Stimulated activated naive CD4-positive, alpha-beta T cell (primary cell): ENCODE data around the gene SCARB1.
"Not testable (repeated sequence)": the region's sequence is repeated elsewhere in the genome, so short reads cannot be mapped to it uniquely, and the experiment has no call there.

Experiments used
- DNase-seq, 6 experiments: peaks; one replicate each; lab custom pipeline; 2025; lab: John Stamatoyannopoulos, UW

Gene SCARB1, protein sequence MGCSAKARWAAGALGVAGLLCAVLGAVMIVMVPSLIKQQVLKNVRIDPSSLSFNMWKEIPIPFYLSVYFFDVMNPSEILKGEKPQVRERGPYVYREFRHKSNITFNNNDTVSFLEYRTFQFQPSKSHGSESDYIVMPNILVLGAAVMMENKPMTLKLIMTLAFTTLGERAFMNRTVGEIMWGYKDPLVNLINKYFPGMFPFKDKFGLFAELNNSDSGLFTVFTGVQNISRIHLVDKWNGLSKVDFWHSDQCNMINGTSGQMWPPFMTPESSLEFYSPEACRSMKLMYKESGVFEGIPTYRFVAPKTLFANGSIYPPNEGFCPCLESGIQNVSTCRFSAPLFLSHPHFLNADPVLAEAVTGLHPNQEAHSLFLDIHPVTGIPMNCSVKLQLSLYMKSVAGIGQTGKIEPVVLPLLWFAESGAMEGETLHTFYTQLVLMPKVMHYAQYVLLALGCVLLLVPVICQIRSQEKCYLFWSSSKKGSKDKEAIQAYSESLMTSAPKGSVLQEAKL

DNA sequence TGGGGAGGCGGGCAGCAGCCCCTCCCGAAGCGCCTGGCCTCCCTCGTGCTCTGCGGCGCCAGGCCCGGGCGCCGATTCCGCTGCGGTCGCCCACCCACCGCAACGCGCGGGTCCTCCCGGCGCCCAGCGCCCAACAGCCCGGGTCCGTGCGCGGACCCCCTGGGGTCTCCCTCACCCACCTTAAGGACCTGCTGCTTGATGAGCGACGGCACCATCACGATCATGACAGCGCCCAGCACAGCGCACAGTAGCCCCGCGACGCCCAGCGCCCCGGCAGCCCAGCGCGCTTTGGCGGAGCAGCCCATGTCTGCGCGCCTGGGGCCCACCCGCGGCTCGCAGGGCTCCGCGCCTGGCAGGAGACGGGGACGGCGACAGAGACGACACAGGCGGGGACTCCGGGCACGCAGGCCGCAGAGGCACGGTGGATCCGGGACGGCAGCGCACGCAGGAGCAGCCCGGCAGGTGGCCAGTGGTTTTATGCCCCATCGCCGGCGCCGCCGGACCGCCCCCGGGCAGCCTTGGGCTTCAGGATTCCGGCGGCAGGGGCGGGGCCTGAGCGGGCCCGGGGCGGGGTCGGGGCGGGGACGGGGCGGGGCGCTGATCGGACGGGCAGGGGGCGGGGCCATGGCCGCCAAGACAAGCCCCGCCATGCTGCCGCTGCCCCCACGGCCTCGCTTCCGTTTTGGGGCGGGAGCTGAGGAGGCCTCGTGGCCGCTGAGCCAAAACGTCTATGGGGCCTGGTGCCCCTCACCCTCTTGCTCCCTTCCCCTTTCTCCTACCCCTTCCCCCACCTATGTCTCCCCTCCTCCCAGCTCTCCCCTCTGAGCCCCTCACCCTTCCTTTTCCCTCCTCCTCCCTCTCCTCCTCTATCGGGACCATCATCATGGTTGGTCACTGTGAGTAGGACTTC lies at the start of gene SCARB1:
Gene SCARB1, minus strand, starts transcription at position 449 of the 910 bp plus-strand sequence. Its CDS starts 144 bp downstream, at position 305.
- DNase-seq, result peak; percentile 56 to 86 (median 78)

DNA sequence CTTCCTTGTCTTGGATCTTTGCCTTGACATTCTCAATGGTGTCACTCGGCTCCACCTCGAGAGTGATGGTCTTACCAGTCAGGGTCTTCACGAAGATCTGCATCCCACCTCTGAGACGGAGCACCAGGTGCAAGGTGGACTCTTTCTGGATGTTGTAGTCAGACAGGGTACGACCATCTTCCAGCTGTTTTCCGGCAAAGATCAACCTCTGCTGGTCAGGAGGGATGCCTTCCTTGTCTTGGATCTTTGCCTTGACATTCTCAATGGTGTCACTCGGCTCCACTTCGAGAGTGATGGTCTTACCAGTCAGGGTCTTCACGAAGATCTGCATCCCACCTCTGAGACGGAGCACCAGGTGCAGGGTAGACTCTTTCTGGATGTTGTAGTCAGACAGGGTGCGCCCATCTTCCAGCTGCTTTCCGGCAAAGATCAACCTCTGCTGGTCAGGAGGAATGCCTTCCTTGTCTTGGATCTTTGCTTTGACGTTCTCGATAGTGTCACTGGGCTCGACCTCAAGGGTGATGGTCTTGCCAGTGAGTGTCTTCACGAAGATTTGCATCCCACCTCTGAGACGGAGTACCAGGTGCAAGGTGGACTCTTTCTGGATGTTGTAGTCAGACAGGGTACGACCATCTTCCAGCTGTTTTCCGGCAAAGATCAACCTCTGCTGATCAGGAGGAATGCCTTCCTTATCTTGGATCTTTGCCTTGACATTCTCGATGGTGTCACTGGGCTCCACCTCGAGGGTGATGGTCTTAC lies 49.0 kb upstream of the SCARB1 start:
- DNase-seq, result not testable (repeated sequence)

DNA sequence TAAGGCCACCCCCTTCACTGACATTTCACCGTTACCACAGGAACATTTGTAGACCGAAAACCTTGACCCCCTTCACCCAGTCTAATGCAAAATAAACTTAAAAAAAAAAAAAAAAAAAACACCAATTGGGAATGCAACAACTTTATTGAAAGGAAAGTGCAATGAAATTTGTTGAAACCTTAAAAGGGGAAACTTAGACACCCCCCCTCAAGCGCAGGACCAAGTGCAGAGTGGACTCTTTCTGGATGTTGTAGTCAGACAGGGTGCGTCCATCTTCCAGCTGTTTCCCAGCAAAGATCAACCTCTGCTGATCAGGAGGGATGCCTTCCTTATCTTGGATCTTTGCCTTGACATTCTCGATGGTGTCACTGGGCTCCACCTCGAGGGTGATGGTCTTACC lies 47.9 kb upstream of the SCARB1 start:
- DNase-seq, result not testable (repeated sequence)

DNA sequence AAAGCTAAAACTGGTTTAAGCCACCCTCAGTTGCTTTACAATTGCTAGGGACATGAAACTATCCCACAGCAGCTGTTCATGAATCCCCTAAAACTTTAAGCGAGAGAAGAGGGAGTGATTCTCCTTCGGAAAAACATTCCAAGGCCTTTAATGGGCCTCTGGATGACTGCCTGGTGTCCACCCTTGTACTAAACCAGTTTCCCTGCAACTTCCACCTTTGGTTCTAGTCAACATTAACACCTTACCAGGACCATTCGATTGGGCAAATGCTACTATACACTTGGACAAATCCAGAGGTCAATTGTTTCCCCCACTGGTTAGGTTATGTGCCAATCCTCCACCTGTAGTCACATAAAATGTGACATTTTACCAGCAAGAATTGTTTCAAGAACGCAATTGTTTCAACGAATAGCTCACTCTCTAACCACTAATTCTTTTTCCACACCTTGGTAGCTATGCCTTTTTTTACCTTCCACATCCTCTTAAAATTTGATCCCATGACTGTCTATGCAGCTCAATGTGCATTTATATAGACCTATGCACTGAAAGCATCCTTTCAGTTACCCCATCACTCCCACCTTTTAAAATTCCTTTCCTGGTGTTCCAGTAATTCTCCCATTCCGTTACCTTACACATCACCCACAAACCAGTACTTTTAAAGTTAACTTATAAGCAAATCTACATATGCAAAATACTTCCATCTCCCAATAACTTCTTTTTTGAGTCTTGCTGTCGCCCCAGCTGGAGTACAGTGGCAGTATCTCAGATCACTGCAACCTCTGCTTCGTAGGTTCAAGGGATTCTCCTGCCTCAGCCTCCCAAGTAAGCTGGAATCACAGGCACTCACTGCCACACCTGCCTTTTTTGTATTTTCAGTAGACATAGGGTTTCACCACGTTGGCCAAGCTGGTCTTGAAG lies 47.2 kb upstream of the SCARB1 start:
- no peak for DNase-seq

DNA sequence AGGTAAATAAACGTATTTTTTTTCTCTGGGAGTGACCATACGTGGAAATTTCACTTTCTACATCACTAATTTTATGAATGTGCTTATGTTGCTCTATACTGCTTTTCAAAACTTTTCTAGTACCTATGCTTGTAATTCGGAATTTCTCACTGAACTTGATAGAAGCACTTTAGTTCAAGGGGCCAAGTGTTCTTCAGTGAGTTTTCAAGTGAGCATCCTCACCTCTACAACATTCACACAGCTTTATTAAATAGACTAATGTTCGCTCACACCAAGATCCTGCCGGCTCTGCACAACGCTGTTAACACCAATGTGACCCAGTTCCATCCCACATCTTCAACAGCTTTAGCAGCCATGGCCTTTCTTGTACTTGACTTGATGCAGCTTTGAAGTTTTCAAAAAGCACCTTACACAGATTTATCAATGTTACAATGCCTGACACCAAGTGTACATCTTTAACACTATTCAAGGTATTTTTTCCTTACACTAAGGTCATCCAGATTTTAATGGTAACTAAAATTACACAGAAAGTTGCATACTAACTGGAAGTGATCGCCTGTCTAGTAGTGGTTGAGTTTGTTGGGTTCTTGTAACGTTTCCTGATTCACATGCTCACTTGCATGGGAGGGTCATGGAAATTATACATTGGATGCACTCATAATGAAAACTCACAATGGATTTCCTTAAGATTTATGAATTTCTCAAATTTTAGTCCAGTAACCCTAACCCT lies 46.3 kb upstream of the SCARB1 start:
- DNase-seq, result no peak

DNA sequence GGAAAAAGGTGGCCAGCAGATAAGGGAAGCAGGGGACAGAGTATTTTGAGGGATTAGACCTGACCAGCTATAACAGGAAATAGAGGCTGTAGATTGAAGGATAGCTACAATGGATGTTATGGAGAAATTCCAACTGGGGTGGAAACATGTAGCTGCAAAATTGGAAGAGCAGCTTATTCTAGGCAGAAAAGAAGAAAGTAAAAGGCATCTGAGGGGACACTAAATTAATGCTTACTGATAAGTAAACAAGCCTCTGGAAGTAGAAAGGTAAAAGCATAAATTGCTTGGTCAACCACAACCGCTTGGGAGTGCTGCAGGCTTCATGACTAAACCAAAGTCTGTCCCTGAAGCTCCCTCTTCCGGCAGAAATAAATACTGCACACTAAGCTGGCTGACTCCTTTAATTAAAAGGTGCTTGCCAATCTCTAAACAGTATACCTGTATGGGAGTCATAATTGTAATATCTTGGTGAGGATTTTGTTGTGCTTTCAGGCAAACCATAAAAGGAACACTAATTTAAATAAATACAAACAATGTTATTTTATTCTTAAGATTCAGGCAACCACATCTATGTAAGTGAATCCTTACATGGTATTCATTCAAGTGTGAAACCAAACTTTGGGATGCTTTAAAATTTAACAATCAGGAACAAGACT lies 43.1 kb upstream of the SCARB1 start:
- DNase-seq, result no peak

DNA sequence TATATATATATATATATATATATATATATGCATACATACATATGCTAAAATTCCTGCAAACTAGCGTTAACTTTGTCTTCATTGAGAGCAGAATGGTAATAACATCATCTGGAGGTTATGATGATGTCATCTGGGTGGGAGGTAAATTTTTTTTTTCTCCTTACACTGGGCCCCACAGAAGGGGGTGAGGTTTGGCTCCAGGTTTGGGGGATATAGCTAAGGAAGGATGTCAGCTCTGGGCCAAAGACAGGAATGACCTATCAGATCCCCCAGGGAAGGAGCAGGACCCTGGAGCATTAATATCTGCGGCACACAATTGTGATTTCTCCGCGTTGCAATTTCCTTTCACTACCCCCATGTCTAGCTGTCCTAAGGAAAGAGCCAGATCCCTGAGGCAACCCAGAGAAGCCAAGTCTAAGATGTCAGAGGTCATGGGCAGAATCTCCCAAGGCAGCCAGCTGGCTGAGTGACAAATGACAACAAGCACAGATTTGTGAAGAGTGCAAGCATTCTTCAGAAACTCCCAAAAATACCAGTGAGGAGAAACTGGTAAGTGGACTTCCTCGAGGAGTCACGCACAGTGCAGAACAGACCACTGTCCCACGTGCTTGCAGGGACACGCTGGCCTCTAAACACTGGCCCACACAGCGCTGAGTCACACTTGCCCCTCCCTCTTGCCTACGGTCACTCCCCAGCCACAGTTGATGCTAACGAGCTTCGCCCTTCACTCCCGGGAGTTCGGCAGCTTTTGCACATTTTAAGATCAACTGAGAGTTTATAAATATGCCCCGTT lies 40.8 kb upstream of the SCARB1 start:
- no peak for DNase-seq

DNA sequence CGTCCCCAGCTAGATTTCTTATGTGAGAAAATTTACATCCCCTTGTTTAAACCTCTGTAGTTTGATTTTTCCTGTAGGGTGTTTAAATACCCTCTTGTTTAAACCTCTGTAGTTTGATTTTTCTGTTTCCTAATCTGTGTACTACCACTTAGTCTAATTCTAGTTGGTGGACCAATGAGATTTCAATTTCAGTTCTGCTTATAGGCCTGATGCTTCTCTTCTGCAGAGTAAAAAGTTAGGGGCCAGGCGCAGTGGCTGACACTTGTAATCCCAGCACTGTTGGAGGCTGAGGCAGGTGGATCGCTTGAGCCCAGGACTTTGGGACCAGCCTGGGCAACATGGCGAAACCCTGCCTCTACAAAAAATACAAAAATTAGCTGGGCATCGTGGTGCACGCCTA lies 39.3 kb upstream of the SCARB1 start:
- no peak for DNase-seq

DNA sequence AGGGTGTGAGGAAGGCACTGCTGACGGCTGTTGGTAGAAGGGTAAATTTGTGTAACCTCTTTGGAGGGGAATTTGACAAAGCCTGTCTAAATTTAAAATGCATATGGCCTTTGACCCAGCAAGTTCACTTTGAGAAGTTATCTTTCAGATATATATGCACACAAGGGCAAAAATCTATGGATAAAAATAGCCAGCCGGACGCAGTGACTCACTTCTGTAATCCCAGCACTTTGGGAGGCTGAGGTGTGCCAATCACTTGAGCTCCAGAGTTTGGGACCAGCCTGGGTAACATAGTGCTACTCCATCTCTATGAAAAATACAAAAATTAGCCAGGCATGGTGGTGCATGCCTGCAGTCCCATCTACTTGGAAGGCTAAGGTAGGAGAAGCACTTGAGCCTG lies 37.3 kb upstream of the SCARB1 start:
- no peak for DNase-seq

DNA sequence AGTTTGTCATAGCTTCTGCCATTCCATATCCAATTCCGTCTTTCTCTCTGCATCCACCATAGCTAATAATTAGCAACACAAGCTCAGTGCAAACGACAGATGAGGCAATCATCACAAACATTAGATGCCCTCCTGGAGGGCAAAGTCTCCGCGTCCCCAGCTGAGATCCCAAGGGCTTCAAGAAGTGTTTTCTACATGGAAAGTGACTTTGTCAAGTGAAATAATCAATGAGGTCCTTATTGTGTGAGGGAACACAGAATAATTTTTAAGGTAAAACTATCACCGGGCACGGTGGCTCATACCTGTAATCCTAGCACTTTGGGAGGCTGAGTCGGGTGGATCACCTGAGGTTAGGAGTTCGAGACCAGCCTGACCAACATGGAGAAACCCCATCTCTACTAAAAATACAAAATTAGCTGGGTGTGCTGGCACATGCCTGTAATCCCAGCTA lies 36.7 kb upstream of the SCARB1 start:
- DNase-seq, result not testable (repeated sequence)

DNA sequence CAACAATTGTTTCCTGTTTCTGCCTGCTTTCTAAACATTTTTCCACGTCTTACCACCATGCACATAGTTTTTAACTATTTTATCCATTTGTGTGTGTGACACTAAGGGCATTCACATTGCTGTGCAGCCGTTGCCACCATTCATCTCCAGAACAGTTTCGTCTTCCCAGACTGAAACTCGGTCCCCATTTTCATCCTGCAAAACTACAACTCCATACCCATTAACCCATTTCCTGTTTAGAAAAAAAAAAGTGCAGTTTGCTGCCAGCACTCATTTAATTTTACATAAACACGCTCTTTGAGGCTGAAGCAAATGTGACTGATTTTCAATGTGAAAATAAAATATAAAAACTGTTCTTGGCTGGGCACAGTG lies 35.2 kb upstream of the SCARB1 start:
- DNase-seq, result no peak

DNA sequence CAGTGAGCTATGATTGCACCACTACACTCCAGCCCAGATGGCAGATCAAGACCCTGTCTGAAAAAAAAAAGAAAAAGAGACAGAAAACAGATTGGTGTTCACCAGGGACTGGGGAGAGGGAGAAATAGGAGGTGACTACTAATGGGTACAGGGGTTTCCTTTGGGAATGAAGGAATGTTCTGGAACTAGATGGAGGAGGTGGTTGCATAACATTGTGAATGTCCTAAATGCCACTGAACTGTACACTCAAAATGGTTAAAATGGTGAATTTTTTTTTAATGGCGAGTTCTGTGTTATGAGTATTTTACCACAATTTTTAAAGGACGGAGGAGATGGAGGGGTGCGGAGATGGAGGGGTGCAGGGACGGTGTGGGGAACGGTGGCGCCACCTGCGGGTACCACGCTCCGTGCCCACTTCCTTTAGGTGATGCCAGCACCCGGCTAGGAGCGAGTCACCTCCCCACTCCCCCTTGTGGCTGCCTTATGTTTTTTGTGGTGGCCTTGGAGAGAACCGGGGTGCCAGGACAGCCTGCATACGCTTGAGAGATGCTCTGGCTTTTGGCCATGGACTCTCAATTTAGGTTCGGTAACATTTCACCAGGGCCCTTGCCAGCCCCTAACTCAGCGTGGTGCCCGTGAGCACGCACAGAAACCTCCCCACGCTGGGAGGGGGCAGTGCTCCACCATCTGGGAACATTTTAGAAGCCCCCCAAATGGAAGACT lies 34.7 kb upstream of the SCARB1 start:
- peak; percentile 6 to 72 (median 44) for DNase-seq

DNA sequence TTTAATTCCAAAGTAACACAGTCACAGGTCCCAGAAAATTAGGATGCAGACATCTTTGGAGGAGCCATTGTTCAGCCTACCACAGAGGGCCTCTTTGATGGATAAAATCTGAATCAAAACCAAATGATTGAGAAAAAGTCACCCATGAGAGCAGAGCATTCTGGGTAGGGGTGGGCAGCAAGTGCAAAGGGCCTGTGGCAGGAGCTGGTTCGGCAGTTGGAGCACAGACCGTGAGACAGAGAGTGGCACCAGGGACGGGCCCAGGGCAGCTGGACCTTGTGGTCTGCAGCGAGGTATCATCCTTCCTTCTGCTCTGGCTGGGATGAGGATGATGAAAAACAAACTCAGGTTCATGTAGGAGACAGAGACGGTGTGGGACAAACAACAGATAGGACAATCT lies 32.8 kb upstream of the SCARB1 start:
- no peak for DNase-seq

DNA sequence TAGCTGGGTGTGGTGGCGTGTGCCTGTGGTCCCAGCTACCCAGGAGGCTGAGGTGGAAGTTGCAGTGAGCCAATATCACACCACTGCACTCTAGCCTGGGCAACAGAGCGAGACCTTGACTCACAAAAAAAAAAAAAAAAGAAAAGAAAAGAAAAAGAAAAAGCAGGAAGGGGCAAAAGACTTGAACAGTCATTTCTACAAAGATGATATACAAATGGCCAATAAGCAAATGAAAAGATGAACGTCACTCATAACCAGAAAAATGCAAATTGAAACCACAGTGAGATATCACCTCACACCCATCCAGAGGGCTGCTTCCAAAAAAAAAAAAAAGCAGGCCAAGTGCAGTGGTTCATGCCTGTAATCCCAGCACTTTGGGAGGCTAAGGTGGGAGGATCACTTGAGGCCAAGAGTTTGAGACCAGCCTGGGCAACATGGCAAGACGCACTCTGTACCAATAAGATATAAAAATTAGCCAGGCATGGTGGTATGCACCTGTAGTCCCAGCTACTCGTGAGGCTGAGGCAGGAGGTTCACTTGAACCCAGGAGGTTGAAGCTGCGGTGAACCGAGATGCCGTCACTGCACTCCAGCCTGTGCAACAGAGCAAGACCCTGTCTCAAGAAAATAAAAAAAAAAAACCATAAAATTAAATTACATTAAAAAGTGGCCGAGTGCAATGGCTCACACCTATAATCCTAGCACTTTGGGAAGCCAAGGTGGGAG lies 30.3 kb upstream of the SCARB1 start:
- DNase-seq, result no peak

DNA sequence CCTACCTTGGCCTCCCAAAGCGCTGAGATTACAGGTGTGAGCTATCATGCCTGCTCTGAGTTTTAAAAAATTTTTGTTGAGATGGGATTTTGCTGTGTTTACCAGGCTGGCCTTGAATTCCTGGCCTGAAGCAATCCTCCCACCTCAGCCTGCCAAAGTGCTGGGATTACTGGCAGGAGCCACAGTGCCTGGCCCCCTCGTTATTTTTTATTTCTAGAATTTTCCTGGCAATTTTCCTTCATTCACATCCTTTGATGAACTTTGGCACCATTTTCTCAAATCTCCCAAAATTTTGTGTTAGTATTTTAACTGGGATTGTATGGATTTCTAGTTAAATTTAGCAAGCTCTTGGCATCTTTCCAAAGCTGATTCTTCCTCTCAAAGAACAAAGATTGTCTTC lies 24.6 kb upstream of the SCARB1 start:
- DNase-seq, result no peak

DNA sequence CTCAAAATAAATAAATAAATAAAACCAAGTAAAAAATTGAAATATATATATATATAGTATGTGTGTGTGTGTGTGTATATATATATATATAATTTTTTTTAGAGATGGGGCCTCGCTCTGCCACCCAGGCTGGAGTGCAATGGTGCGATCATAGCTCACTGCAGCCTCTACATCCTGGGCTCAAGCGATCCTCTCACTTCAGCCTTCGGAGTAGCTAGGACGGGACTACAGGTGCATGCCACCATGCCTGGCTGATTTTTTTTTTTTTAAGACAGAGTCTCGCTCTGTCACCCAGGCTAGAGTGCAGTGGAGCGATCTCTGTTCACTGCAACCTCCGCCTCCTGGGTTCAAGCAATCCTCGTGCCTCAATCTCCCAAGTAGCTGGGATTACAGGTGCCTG lies 24.1 kb upstream of the SCARB1 start:
- not testable (repeated sequence) for DNase-seq
